KMS-11 (cell line): ENCODE results near the gene PRPF40B.

Experiments used
- H2AFZ ChIP-seq: fragments of 200-600 bp; sonication (generic); 2 replicates; pipeline ENCODE4 v1.6.1; 2016; ENCODE audit warnings: antibody characterized with exemption, mixed run types, low read depth
- H3K27ac ChIP-seq: fragments of 200-600 bp; sonication (generic); 2 replicates; pipeline ENCODE4 v1.6.1; 2016; ENCODE audit warnings: mild to moderate bottlenecking, mixed run types
- H3K27me3 ChIP-seq: fragments of 200-600 bp; sonication (generic); 2 replicates; pipeline ENCODE4 v1.6.1; 2017; ENCODE audit warnings: mild to moderate bottlenecking, low read depth, mixed run types, moderate library complexity; ENCODE audit not compliant: insufficient read depth
- H3K36me3 ChIP-seq: fragments of 200-600 bp; sonication (generic); 2 replicates; pipeline ENCODE4 v1.6.1; 2017; ENCODE audit warnings: mild to moderate bottlenecking, mixed run types; ENCODE audit not compliant: insufficient read depth
- H3K4me1 ChIP-seq: fragments of 200-600 bp; sonication (generic); 2 replicates; pipeline ENCODE4 v1.6.1; 2016; ENCODE audit warnings: mild to moderate bottlenecking, low read depth, mixed run types; ENCODE audit not compliant: poor library complexity, severe bottlenecking
- H3K4me2 ChIP-seq: fragments of 200-600 bp; sonication (generic); 2 replicates; pipeline ENCODE4 v1.7.0; 2016; ENCODE audit warnings: mild to moderate bottlenecking, mixed run types
- H3K4me3 ChIP-seq: fragments of 200-600 bp; sonication (generic); IDR thresholded peaks from 2 replicates; pipeline ENCODE4 v1.6.1; 2017; ENCODE audit warnings: low read depth, low read length, mixed read lengths; ENCODE audit not compliant: insufficient read depth
- H3K79me2 ChIP-seq: fragments of 200-600 bp; sonication (generic); 2 replicates; pipeline ENCODE4 v1.6.1; 2016; ENCODE audit warnings: low read depth, mixed run types; ENCODE audit not compliant: insufficient read depth
- H3K9ac ChIP-seq: fragments of 200-600 bp; sonication (generic); 2 replicates; pipeline ENCODE4 v1.6.1; 2016; ENCODE audit warnings: mild to moderate bottlenecking, mixed run types
- H4K20me1 ChIP-seq: fragments of 200-600 bp; sonication (generic); 2 replicates; pipeline ENCODE4 v1.6.1; 2016; ENCODE audit warnings: mild to moderate bottlenecking, mixed run types; ENCODE audit not compliant: insufficient read depth
- CTCF ChIP-seq: fragments of 200-600 bp; sonication (generic); conservative IDR thresholded peaks from 2 replicates; pipeline ENCODE4 v1.6.1; 2017; ENCODE audit warnings: low read depth, mild to moderate bottlenecking, antibody characterized with exemption, low read length, moderate library complexity, mixed read lengths

PRPF40B gene

GRCh38 chr12:49683599-49684309 is 60.4 kb downstream of the PRPF40B start:
- H3K4me3 ChIP-seq: no peak overlapping the region
- H3K4me1 ChIP-seq: peaks cover 68% of the 10 kb centered on the region
- H3K79me2 ChIP-seq: no peaks in the 10 kb centered on the region
- H3K27ac ChIP-seq: peak overlapping the region; percentile 53
- no peak for TF ChIP-seq CTCF
- H4K20me1 ChIP-seq: no peaks in the 10 kb centered on the region
- no peaks in the 10 kb centered on the region for H3K36me3 ChIP-seq
- no peak overlapping the region for H2AFZ ChIP-seq
- peak overlapping the region; percentile 88 for H3K4me2 ChIP-seq
- H3K27me3 ChIP-seq: no peaks in the 10 kb centered on the region
- no peak overlapping the region for H3K9ac ChIP-seq

- Histone ChIP-seq H3K4me3 (no peak overlapping the region), H3K4me2 (peak overlapping the region; percentile 88), H3K79me2 (no peaks in the 10 kb centered on the region), H3K27me3 (no peaks in the 10 kb centered on the region), H3K4me1 (peaks cover 74% of the 10 kb centered on the region), H2AFZ (no peak overlapping the region), H3K36me3 (no peaks in the 10 kb centered on the region), H3K27ac (peak overlapping the region; percentile 53), H3K9ac (no peak overlapping the region), H4K20me1 (no peaks in the 10 kb centered on the region)
- TF ChIP-seq CTCF: no peak
These were observed 61.0 kb downstream of the PRPF40B start for GRCh38 chr12:49684310-49684854.

- TF ChIP-seq CTCF: no peak
- peak overlapping the region; percentile 79; the same call in 1 of the 2 replicates for H3K4me2 ChIP-seq
- no peak overlapping the region for H3K4me3 ChIP-seq
- H2AFZ ChIP-seq: no peak overlapping the region
- H3K9ac ChIP-seq: no peak overlapping the region
- no peaks in the 10 kb centered on the region for H3K36me3 ChIP-seq
- H3K4me1 ChIP-seq: peaks cover 100% of the 10 kb centered on the region
- H3K79me2 ChIP-seq: peaks cover 9% of the 10 kb centered on the region; the same call in 1 of the 2 replicates
- no peaks in the 10 kb centered on the region for H4K20me1 ChIP-seq
- H3K27me3 ChIP-seq: no peaks in the 10 kb centered on the region
- peak overlapping the region; percentile 71; the same call in 1 of the 2 replicates for H3K27ac ChIP-seq
These were observed 64.6 kb downstream of the PRPF40B start for GRCh38 chr12:49687941-49688340.

- Histone ChIP-seq H3K4me2 (peak overlapping the region; percentile 79), H4K20me1 (no peaks in the 10 kb centered on the region), H3K27ac (peak overlapping the region; percentile 71), H3K4me3 (no peak overlapping the region), H2AFZ (0 out of 2 replicates have a peak overlapping the region, but pooled peaks have one; percentile 14), H3K4me1 (peaks cover 91% of the 10 kb centered on the region), H3K27me3 (no peaks in the 10 kb centered on the region), H3K36me3 (no peaks in the 10 kb centered on the region), H3K79me2 (peaks cover 10% of the 10 kb centered on the region; the same call in 1 of the 2 replicates), H3K9ac (peak overlapping the region; percentile 7; the same call in 1 of the 2 replicates)
- no peak for TF ChIP-seq CTCF
These were observed 65.9 kb downstream of the PRPF40B start for GRCh38 chr12:49689237-49689636.
